Bronchial epithelial cell (primary cell): ENCODE data around the gene FAM219A. TPM values are rescaled to one million over a fixed set of nuclear protein-coding genes. Genes with fewer than 3 reads are reported as not detected.

Experiments
- DNase-seq: peaks from one replicate; pipeline ENCODE4 v3.0.0-alpha.2; 2010; ENCODE audit warnings: low read depth
- FAIRE-seq: peaks from 2 replicates; lab custom pipeline; 2011; peaks lifted over from hg19 to GRCh38; lab: Jason Lieb, UNC
- H3K27me3 ChIP-seq: 2 replicates; pipeline ENCODE4 v1.5.1; 2011; ENCODE audit warnings: low read length; ENCODE audit not compliant: control insufficient read depth, insufficient read depth
- H3K36me3 ChIP-seq: 2 replicates; pipeline ENCODE4 v1.5.1; 2011; ENCODE audit warnings: low read length; ENCODE audit not compliant: control insufficient read depth, insufficient read depth
- H3K4me3 ChIP-seq: 2 replicates; pipeline ENCODE4 v1.5.1; 2011; ENCODE audit warnings: mild to moderate bottlenecking, low read depth, low read length, control low read depth
- total RNA-seq: library from RNA; depleted of rRNA; stranded (reverse); fragments of >200 nt; gene quantifications from 2 replicates; pipeline ENCODE4 v1.2.1, GENCODE V29; 2014
- TF ChIP-seq, protein P1 (sequence below): IDR thresholded peaks from 2 replicates; pipeline ENCODE4 v1.5.1; 2011; ENCODE audit warnings: mild to moderate bottlenecking, moderate library complexity, low read length, control low read depth, inconsistent platforms; ENCODE audit not compliant: insufficient read depth, severe bottlenecking

Gene FAM219A
- total RNA-seq, 1 donor from 2014 or later = 3.9 TPM

DNA sequence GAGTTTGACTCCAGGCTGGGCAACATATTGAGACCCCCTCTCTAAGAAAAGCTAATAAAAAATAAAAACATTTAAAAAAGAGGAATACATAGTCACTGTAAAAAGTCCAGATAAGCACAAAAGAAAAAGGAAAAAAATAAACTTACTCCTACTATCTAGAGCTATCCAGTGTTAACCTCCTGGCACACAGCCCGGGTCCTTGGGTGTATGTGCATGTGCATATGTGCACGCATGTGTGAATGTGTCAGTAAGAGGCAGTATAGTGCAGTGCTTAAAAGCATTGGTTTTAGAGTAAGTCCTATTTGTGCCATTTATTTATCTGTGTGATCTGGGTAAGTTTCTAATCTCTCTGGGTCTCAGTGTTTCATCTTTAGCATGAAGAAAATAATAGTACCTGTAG lies 26.7 kb downstream of the FAM219A start:
- DNase-seq (no peak), FAIRE-seq (no peak)
- Histone ChIP-seq H3K4me3 (no peak overlapping the region), H3K27me3 (no peaks in the 10 kb centered on the region), H3K36me3 (peaks cover 6% of the 10 kb centered on the region)
- TF ChIP-seq, protein P1, sequence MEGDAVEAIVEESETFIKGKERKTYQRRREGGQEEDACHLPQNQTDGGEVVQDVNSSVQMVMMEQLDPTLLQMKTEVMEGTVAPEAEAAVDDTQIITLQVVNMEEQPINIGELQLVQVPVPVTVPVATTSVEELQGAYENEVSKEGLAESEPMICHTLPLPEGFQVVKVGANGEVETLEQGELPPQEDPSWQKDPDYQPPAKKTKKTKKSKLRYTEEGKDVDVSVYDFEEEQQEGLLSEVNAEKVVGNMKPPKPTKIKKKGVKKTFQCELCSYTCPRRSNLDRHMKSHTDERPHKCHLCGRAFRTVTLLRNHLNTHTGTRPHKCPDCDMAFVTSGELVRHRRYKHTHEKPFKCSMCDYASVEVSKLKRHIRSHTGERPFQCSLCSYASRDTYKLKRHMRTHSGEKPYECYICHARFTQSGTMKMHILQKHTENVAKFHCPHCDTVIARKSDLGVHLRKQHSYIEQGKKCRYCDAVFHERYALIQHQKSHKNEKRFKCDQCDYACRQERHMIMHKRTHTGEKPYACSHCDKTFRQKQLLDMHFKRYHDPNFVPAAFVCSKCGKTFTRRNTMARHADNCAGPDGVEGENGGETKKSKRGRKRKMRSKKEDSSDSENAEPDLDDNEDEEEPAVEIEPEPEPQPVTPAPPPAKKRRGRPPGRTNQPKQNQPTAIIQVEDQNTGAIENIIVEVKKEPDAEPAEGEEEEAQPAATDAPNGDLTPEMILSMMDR = no peak

DNA sequence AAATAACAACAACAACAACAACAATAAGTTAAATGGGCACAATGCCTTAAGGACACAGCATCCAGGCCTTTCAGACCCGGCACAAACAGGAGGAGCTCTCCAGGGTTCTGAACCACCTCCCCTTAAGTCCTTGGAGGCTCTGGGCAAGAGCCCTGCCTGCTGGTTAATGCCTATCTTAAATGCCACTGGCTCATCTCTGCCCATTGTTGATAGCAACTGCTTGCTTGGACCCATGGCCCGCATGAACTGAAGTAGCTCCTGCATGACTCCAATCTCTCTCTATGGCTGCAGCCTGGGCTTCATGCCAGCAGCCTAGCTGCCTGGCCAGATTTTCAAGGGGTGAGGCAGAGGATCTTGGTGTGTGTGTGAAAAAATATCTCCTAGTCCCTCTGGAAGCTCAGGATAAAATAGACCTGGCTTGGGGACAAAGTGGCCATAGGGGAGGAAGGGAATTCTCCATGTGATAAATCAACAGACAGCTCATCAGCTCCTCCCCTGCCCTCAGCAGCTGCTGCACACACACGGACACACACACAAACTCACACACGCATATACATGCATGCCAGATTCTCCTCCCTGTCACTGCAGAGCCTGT lies 27.4 kb downstream of the FAM219A start:
- Histone ChIP-seq H3K36me3 (peaks cover 6% of the 10 kb centered on the region), H3K4me3 (no peak overlapping the region), H3K27me3 (no peaks in the 10 kb centered on the region)
- FAIRE-seq = peak; percentile 60
- peak; percentile 68 for DNase-seq
- TF ChIP-seq, protein P1 = no peak

DNA sequence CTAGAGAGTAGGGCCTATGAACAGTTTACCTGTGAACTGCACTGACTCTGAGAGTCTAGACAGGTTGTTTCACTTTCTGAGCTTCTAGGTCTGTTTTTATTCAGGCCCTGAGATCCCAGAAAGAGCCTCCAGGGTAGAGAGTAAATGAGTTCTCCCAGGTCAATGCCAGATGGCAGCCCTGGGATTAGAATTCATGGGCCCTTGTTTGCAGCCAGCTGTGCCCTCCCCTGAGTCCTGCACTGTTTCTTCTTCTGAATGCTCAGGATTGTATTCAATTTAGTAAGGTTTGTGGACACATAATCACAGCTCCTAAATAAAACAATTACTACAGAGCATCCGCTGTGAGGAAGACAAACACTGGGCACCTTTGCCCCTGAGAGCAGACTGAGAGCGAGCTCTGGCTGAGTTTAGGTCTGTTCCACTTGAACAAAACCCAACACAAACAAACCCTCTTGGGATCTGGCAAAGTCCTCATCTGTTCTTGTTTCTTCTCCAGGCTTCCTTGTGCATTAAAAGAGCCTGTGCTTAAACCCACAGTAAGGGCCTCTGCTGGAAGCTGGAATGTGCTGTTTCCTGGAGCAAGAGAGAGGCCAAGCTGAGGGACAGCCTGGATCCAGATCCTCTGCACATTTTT lies 29.9 kb downstream of the FAM219A start:
- FAIRE-seq = peak; percentile 28

DNA sequence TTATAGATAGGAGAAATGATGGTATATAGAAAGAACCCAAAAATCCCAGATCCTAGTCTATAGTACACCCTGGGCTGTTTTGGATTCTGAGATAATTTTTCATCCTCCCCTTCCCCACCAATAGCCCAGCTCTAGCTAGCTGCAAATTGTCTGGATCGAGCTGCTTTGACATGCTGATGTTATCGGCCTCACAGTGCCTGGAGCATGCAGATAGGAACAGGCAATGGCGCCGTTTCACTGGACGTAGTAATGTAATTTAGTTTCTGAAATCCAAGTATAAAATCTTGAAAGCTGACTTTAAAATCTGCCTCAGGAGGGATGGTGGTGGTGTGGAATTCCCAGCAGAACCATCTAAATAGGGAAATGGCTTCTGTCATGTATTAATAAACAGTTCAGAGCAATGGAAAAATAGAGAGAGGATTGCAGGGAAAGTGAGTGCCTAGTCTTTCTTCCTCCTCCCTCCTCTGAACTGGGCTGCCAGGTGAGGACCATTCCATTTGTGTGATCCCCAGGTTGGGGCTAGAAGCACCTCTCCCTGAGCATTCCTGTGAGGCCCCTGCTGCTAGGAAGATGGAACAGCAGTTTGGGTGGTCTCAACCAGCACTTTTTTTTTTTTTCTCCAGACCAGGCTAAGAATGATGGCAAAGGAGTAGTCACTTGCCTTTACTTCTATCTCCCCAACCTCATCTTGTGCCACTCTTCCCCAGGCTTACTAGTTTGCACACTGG lies 31.9 kb downstream of the FAM219A start:
- DNase-seq = no peak
- no peaks in the 10 kb centered on the region for H3K27me3 ChIP-seq
- TF ChIP-seq, protein P1 = no peak
- H3K4me3 ChIP-seq = no peak overlapping the region
- H3K36me3 ChIP-seq = peaks cover 6% of the 10 kb centered on the region
- FAIRE-seq = no peak

More for the DNA sequence above, 29.9 kb downstream of the FAM219A start:
- Histone ChIP-seq H3K36me3 (peaks cover 6% of the 10 kb centered on the region), H3K4me3 (no peak overlapping the region), H3K27me3 (no peaks in the 10 kb centered on the region)
- DNase-seq = no peak
- TF ChIP-seq, protein P1 = no peak

DNA sequence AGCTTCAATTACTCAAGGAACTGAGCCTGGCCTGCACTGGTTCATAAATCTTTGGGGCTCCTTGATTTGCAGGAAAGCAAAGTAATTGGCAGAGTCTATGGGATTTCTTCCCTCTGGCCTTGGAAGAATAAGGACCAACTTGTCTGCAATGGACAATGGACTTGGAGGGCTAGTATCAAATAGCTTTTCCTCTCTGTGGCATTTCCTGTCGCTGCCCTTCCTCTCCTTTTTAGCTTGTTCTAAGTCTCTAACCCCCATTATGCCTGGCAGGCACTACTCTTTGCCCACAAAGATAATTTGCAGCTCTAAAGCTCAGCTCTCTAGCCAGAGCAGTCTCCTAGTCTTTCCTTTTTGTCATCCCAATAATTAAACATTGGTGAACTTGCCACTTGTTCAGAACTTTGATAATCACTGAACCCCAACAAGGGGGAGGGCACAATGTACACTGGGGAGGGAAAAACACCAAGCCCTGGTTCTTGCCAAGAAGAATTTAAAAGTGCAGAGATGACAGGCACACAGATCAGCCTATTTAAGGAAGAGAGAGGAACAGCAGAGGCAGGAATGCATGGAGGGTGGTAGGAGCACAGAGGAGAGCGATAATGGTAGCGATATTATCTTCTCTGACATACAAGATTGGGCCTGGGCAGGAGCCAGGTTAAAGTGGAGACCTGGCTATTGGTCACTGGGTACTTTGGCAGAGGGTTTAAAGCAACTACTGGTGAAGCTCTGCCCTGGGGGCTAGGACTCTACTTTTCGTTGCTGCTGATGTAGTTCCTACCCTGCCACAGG lies 38.5 kb downstream of the FAM219A start:
- Histone ChIP-seq H3K4me3 (no peak overlapping the region), H3K27me3 (no peaks in the 10 kb centered on the region), H3K36me3 (peaks cover 2% of the 10 kb centered on the region)
- no peak for DNase-seq
- TF ChIP-seq, protein P1 = no peak
- no peak for FAIRE-seq
